ENCODE measurements around the gene ANO2.

The ANO2 gene

DNA sequence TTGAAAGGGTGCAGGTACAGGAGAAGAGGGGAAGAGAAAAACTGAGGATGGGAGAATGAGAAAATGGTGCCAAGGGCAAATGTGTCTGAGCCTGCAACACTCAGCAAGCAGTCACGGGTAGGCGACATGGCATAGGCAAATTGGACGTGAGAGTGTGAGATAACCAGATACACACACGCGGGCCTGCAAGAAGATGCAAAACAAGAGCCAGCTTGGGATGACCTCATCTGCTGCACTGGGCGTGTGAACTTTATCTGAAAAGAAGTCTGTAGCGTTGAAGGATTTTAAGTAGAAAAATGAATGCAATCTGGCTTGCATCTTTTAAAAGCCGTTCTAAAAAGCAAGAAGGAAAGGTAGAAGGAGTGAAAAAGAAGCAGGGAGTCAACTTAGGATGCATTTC, 352.7 kb downstream of the ANO2 start:
- TF ChIP-seq, protein P1, sequence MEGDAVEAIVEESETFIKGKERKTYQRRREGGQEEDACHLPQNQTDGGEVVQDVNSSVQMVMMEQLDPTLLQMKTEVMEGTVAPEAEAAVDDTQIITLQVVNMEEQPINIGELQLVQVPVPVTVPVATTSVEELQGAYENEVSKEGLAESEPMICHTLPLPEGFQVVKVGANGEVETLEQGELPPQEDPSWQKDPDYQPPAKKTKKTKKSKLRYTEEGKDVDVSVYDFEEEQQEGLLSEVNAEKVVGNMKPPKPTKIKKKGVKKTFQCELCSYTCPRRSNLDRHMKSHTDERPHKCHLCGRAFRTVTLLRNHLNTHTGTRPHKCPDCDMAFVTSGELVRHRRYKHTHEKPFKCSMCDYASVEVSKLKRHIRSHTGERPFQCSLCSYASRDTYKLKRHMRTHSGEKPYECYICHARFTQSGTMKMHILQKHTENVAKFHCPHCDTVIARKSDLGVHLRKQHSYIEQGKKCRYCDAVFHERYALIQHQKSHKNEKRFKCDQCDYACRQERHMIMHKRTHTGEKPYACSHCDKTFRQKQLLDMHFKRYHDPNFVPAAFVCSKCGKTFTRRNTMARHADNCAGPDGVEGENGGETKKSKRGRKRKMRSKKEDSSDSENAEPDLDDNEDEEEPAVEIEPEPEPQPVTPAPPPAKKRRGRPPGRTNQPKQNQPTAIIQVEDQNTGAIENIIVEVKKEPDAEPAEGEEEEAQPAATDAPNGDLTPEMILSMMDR (IDR thresholded peaks at IDR 0.05; ENCODE audit: low read depth, low read length, missing control alignments): no peak
- H3K4me3 ChIP-seq (ENCODE audit: low read depth, low read length): no peak overlapping the region
- DNase-seq (ENCODE audit: low read depth): no peak

DNA sequence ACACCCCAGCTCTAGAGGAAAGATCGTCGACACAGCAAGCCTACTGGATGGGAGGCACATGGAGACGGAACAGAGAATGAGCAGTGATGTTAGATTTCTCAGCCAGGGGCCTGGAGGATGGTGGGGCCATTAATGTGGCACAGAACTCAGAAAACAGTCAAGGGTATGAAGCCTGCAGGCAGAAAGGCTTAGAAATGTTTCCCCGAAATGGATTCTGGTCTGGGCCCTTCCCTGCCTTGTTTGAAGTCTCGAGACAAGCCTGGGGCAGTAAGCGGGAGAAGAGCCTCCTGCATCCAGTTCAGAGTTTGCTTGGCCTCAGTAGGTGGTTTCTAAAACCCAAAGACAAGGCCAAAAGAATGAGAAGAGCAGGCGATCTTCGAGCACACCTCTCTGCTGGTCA, 354.7 kb downstream of the ANO2 start:
- TF ChIP-seq, protein P1 (IDR thresholded peaks at IDR 0.05; ENCODE audit: low read depth, low read length, missing control alignments): no peak
- DNase-seq (ENCODE audit: low read depth): no peak
- H3K4me3 ChIP-seq (ENCODE audit: low read depth, low read length): no peak overlapping the region

DNA sequence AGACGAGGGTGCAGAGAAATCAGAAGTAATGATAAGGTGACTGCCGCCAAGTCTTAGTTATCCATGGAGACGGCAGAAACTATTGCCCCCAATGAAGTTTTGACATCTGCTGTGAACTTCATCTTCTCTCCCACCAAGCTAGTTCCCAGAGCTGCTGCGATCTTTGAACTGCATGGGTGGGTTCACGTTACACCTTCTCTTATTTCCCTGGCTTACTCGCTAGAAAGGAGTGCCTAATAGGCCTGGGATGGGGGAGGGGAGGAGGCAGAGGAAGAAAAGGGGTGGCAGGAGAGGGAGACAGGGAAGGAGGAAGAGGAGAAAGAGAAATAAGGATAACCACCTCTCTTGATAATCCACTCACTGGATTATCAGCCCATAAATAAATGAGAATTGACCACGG, 356.0 kb downstream of the ANO2 start:
- no peak for DNase-seq (ENCODE audit: low read depth)
- TF ChIP-seq, protein P1 (IDR thresholded peaks at IDR 0.05; ENCODE audit: low read depth, low read length, missing control alignments): no peak
- no peak overlapping the region for H3K4me3 ChIP-seq (ENCODE audit: low read depth, low read length)

DNA sequence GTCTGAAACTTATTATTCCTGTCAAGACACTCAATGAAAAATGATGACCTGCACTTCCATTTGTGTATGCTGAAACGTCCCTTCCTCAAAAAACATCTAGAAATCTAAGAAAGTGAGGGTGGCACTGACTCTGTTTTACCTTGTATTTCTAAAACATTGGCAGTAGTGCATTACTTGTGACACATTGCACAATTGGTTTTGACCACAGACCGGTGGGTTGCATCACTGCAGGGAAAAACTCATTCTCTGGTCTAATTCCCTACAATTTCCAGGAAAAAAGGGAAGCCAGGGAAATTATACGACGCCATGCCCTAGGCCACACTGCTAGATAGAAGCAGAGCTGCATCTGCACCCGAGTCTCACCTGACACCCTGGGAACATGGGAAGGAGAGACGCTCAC, 356.5 kb downstream of the ANO2 start:
- H3K4me3 ChIP-seq (ENCODE audit: low read depth, low read length): no peak overlapping the region
- TF ChIP-seq, protein P1 (IDR thresholded peaks at IDR 0.05; ENCODE audit: low read depth, low read length, missing control alignments): no peak
- DNase-seq (ENCODE audit: low read depth): no peak

DNA sequence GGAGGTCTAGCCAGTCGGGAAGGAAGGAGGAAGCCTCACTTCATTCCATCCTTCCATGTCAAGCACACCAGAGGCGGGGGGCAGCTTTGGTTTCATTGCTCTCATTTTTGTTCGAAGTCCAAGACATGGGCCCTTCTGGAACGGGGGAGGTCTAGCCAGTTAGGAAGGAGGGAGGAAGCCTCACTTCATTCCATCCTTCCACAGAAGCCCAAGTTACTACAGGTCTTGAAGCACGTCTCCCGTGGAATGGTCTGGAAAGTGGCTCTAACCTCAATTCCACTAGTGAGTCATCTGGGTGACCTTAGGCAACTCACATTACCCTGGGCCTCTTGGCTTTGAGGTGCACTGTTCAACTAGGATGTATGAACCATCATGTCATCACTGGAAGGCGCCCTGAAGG, 356.9 kb downstream of the ANO2 start:
- TF ChIP-seq, protein P1 (IDR thresholded peaks at IDR 0.05; ENCODE audit: low read depth, low read length, missing control alignments): no peak
- DNase-seq (ENCODE audit: low read depth): no peak
- no peak overlapping the region for H3K4me3 ChIP-seq (ENCODE audit: low read depth, low read length)

DNA sequence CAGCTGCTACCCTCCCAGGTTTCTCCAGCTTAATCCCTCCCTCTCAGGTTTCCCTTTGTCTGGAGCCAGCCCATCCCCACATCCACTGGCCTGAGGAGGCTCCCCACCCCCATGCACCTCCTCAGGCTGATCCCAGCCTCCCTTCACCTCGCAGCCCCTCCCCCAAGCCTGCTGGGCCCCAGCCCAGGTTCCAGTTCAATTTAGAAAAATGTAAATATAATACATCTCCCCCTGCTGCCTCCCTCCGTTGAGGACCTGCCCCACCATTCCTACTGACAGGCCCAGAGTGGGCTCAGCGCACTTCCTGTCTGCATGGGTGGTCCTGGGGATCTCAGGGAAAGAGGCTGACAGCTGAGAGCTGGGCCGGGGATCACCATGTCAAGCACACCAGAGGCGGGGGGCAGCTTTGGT, 357.3 kb downstream of the ANO2 start:
- TF ChIP-seq, protein P1 (IDR thresholded peaks at IDR 0.05; ENCODE audit: low read depth, low read length, missing control alignments): no peak
- H3K4me3 ChIP-seq (ENCODE audit: low read depth, low read length): no peak overlapping the region
- no peak for DNase-seq (ENCODE audit: low read depth)

DNA sequence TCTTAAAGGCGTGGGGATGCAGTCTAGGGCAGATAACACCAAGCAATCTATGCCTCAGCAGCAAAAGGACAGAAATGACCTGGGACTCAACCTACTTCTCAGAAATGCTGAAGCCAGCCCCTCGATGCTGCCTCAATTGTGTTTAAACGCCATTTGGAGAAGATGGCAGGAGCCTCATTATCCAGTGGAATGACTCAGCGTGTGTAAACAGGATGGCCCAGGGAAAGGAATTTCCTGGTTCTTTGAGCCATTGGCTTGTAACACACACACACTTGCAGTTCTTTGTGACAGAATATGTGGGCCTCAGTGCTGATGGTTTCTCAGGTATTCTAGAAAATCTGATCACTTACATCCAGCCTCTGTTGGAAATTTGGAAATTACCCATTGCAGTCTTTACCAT, 358.9 kb downstream of the ANO2 start:
- TF ChIP-seq, protein P1 (IDR thresholded peaks at IDR 0.05; ENCODE audit: low read depth, low read length, missing control alignments): no peak
- DNase-seq (ENCODE audit: low read depth): no peak
- H3K4me3 ChIP-seq (ENCODE audit: low read depth, low read length): no peak overlapping the region

Data from GM12864 (cell line).